Right lobe of liver (tissue), 6 donors: ENCODE results near the gene IL18RAP. TPM values are rescaled to one million over a fixed set of nuclear protein-coding genes. Genes with fewer than 3 reads are reported as not detected.

Experiments
- ATAC-seq, 4 donors: fragments of 200-7000 bp; cut with Tn5 transposase; one replicate each; pipeline ENCODE4 v1.9.1; 2020; ENCODE audit warnings: mild to moderate bottlenecking in 4 of 4, moderate library complexity in 4 of 4
- DNase-seq, 3 donors: peaks; one replicate each; pipeline ENCODE4 v3.0.0-alpha.2; 2020
- H3K27ac ChIP-seq, 3 donors: fragments of 200-600 bp; one replicate each; pipeline ENCODE4 v1.8.0; 2022
- H3K27me3 ChIP-seq, 2 donors: fragments of 200-600 bp; one replicate each; pipeline ENCODE4 v1.8.0; 2022
- H3K36me3 ChIP-seq, 4 donors: fragments of 200-600 bp; sonication (generic) in 1 of 4; one replicate each; pipeline versions ENCODE4 v1.5.1 to v1.8.0; 2017 to 2022; ENCODE audit warnings: control low read depth in 1 of 4
- H3K4me1 ChIP-seq, 4 donors: fragments of 200-600 bp; sonication (generic) in 1 of 4; one replicate each; pipeline versions ENCODE4 v1.5.1 to v1.8.0; 2017 to 2022; ENCODE audit warnings: control low read depth in 1 of 4
- H3K4me3 ChIP-seq, 3 donors: fragments of 200-600 bp; one replicate each; pipeline ENCODE4 v1.8.0; 2022
- H3K9me3 ChIP-seq, 4 donors: fragments of 200-600 bp; sonication (generic) in 1 of 4; one replicate each; pipeline versions ENCODE4 v1.5.1 to v1.8.0; 2017 to 2022; ENCODE audit warnings: control low read depth in 1 of 4
- POLR2A ChIP-seq: fragments of 450-650 bp; IDR thresholded peaks from one replicate; pipeline ENCODE4 v1.6.1; 2017; ENCODE audit warnings: antibody characterized with exemption, mild to moderate bottlenecking
- WGBS: methylation state at CpG from one replicate; pipeline ENCODE4 v1.1.6; 2018; ENCODE audit warnings: low coverage, low lambda C conversion rate; ENCODE audit not compliant: insufficient coverage; ENCODE audit errors: missing lambda C conversion rate; 5-methylcytosine and 5-hydroxymethylcytosine counted together
- intact Hi-C, 2 donors: fragments of 100-400 bp; cut with DNase I; formaldehyde crosslinking; loops; one replicate each; pipeline versions ENCODE4 v1.11.2 to v1.14.1; 2022
- total RNA-seq, 6 experiments: library from RNA; depleted of rRNA in 2 of 6; stranded (reverse); fragments of >200 nt in 2 of 6; fragmentation: NEBNext Ultra II Directional in 3 of 6; extraction: Animal tissue kit (Norgen Biotek cat#: 25700) in 3 of 6; gene quantifications; one replicate each; pipeline versions ENCODE4 v1.1.0 to v1.2.4, GENCODE V29; 2016 to 2023
- TF ChIP-seq, protein P1 (sequence below), 4 donors: fragments of 200-600 bp in 3 of 4; fragments of 450-650 bp in 1 of 4; IDR thresholded peaks; one replicate each; pipeline versions ENCODE4 v1.5.1 to v1.8.0; 2016 to 2022; ENCODE audit warnings: antibody characterized with exemption in 4 of 4, mild to moderate bottlenecking in 2 of 4
- donor health status: DM: no; HTN: yes; CAD: no.
- donor health status: DM: no; HTN: no; CAD: no.
- donor health status: DM: no; HTN: no; CAD: no.
- donor health status: DM: no; HTN: yes; CAD: no.
- donor health status: DM: no; HTN: yes; CAD: no.

The IL18RAP gene
- total RNA-seq, 6 experiments from 2014 or later: 0.22 to 2.7 (median 0.67) TPM

GRCh38 chr2:102481931-102482330, 59.0 kb downstream of the IL18RAP start:
- WGBS: 73% methylated on average over 6 of the region's 7 CpGs

GRCh38 chr2:102483086-102483485, 60.1 kb downstream of the IL18RAP start:
- no peaks in the 10 kb centered on the region for H3K4me1 ChIP-seq
- no peaks in the 10 kb centered on the region for H3K36me3 ChIP-seq
- no peak overlapping the region for H3K27ac ChIP-seq
- H3K4me3 ChIP-seq: no peak overlapping the region
- TF ChIP-seq POLR2A: no peak
- TF ChIP-seq, protein P1, sequence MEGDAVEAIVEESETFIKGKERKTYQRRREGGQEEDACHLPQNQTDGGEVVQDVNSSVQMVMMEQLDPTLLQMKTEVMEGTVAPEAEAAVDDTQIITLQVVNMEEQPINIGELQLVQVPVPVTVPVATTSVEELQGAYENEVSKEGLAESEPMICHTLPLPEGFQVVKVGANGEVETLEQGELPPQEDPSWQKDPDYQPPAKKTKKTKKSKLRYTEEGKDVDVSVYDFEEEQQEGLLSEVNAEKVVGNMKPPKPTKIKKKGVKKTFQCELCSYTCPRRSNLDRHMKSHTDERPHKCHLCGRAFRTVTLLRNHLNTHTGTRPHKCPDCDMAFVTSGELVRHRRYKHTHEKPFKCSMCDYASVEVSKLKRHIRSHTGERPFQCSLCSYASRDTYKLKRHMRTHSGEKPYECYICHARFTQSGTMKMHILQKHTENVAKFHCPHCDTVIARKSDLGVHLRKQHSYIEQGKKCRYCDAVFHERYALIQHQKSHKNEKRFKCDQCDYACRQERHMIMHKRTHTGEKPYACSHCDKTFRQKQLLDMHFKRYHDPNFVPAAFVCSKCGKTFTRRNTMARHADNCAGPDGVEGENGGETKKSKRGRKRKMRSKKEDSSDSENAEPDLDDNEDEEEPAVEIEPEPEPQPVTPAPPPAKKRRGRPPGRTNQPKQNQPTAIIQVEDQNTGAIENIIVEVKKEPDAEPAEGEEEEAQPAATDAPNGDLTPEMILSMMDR (IDR thresholded peaks at IDR 0.05): no peak
- DNase-seq (no peak), ATAC-seq (no peak)
- intact Hi-C loops: loop anchor here in 1 of 2 donors (10.0 kb wide), 1 partner anchor 122 kb away; no protein-coding TSS in a partner anchor
- no peaks in the 10 kb centered on the region for H3K27me3 ChIP-seq
- no peaks in the 10 kb centered on the region for H3K9me3 ChIP-seq
- 50% methylated on average over 1 of the region's 6 CpGs for WGBS

More at GRCh38 chr2:102481931-102482330, 59.0 kb downstream of the IL18RAP start:
- DNase-seq (no peak), ATAC-seq (no peak)
- Histone ChIP-seq H3K27ac (no peak overlapping the region), H3K4me3 (no peak overlapping the region), H3K4me1 (no peaks in the 10 kb centered on the region), H3K36me3 (no peaks in the 10 kb centered on the region), H3K9me3 (no peaks in the 10 kb centered on the region), H3K27me3 (no peaks in the 10 kb centered on the region)
- TF ChIP-seq, protein P1 (IDR thresholded peaks at IDR 0.05): no peak
- TF ChIP-seq POLR2A: no peak
- intact Hi-C loops: loop anchor here in 1 of 2 donors (10.0 kb wide), 1 partner anchor 123 kb away; no protein-coding TSS in a partner anchor

DNA sequence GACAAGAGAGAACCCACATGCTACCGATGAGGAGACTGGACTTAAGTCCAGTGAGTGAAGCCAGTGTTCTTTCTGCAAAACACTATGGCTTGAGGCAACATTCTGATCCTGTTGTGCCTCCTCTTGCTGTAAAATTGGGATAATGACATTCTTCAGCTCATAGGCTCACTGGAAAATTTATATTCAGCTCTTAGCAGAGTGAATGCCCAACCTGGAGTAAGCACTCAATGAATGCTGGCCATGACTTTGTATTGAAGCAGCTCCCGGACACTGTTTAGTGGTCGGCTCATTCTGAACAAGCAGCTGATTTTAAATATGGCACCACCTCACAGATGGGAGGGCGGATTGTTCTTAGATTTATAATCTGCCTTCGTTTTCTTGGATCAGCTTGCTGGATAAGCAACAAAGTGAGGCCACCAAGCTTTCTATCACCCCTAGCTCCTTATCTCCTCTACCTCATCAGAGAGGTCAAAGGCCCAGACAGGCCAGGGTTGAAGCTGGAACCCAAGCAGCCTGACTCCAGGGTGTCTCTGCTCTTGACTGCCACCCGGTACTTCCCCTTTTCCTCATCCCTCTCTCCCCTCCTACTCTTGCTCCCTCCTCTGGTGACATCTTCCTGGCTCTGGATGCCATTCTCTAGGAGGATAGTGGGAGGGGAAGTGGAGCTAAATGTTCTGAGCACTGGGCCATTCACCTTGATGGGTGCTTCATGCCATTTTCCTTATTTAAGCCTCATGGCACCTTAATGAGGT, 61.5 kb downstream of the IL18RAP start:
- H3K27ac ChIP-seq: no peak overlapping the region
- 67% methylated on average over 2 of the region's 6 CpGs for WGBS

DNA sequence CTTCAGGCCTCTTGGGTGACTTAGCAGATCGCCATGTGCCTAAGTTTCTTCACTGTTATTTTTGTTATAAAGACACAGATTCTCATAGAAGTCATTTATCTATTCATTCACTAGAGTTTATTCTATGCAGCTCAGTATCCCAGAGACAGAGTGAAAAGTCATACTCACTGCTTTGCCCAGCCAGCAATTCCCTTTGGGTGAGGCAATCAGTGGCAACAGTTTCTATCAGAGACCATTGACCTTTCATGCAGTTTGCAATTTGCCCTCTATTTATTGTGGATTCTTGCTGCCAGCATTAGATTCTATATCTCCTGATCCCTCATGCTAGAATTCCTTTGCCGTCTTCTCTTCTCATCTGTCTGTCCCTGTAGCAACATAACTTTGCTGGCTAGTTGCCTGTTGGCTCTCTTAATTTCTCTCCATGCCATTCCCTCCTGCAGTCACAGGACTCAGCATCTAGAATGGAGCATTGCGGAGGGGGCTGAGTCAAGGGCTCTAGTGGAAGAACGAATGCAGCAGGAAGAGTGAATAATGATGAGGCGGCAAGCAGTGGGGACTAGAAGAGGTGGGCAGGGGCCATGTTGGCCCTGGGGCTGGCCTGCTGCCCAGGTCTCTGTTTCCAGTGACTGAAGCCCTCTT, 62.3 kb downstream of the IL18RAP start:
- WGBS: 61% methylated on average over 4 of the region's 5 CpGs
- Histone ChIP-seq H3K27me3 (no peaks in the 10 kb centered on the region), H3K9me3 (no peaks in the 10 kb centered on the region), H3K27ac (no peak overlapping the region), H3K4me1 (no peaks in the 10 kb centered on the region), H3K36me3 (no peaks in the 10 kb centered on the region), H3K4me3 (no peak overlapping the region)
- peak; percentile 66 to 96 (median 82) for ATAC-seq
- intact Hi-C loops: loop anchor here in 1 of 2 donors (10.0 kb wide), 1 partner anchor 120 kb away; no protein-coding TSS in a partner anchor
- no peak for DNase-seq
- TF ChIP-seq, protein P1 (IDR thresholded peaks at IDR 0.05): no peak
- TF ChIP-seq POLR2A: no peak

More for the DNA sequence above, 61.5 kb downstream of the IL18RAP start:
- Histone ChIP-seq H3K4me1 (no peaks in the 10 kb centered on the region), H3K4me3 (no peak overlapping the region), H3K9me3 (no peaks in the 10 kb centered on the region), H3K27me3 (no peaks in the 10 kb centered on the region), H3K36me3 (no peaks in the 10 kb centered on the region)
- TF ChIP-seq POLR2A: no peak
- TF ChIP-seq, protein P1 (IDR thresholded peaks at IDR 0.05): no peak
- ATAC-seq (peak in 1 of 4 donors; percentile 12), DNase-seq (no peak)
- intact Hi-C loops: loop anchor here in 1 of 2 donors (10.0 kb wide), 1 partner anchor 120 kb away; no protein-coding TSS in a partner anchor
